ENCODE results near the gene TMEM117.
"Not testable (repeated sequence)": the region's sequence is repeated elsewhere in the genome, so short reads cannot be mapped to it uniquely, and the experiment has no call there.

Gene TMEM117

DNA sequence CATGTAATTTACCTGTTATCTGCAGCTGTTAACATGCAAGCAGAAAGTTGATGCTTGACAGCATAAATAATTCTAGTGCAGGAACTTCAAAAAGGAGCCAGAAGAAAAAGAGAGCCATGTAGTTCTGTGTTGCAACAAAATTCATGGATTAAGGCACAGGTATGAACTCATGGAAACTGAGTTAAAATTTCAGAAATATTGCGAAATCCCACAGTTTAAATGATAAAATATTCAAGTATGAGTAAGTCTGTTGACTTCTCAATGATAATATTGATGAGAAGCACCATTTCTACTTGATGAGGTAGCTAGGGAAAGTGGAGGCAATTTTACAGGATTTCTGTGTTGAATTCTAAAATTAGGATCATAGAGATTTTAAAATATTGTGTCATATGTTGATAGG lies 290.9 kb downstream of the TMEM117 start:
- DNase-seq = no peak

DNA sequence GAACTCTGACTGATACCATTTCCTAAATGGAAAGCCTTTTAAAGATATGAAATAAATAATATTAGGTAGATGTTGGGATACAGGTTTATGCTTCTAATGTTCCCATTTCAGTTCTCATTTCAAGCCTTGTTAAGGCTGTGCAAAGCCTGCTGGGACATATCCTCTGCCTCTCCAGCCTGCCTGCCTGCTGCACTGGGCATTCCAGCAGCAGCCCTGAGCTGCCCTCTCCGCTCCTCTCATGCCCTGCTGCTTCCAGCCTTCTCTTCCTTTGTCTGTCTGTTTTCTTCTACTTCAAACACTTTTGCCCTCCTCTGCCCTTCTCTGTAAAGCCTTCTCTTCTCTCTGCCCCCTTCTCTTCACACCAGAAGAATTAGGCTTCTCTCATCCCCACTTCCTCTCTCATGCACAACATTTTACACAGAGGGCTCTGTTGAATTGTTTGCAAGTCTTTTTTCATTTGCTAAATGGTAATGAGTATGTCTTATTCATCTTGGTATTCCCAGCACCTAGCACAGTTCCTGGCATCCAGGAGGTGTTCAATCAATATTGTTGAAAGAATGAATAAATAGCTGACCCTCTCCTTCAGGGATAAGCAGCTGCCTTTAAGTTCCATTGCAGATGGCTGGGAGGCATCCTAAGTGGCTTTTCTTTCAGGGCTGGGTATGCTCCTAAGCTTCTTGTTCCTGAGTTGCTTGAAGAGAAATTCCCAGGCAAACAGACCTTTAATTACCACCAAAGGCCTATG lies 292.3 kb downstream of the TMEM117 start:
- no peak for DNase-seq

DNA sequence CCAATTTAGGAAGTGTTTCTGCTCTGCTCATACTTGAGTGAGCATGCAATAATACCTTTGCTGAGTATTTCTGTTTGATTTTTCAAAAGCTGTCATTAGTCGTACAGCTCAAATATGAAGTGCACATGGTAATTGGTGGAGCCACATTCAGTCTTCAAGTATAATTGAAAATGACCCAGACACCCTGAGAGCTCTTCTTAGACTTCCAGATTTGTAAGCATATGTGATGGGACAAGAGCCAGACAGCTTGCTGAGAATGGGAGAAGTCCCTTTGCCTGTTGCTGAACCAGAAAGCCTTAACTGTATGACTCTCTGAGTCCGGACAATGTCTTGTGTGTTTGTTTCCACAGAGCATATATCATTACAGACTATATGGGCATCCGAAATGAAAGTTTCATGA lies 307.3 kb downstream of the TMEM117 start:
- no peak for DNase-seq

DNA sequence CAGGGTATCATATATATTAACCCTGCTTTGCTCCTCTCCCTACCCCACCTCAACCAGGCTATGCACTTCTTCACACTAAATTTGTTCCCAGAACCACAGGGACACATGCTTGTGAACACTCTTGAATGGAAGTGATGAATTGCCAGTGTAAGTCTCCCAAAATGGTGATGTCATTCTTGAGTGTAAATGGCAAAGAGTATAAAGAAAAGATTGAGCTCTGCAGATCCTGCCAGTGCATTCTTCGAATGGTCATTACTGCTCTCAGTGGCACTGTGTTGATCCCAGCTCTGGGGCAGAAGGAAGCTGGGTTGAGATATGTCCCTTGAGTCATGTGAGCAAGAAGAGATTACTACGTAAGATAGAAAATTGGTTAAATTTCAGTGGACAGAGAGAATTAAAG lies 313.1 kb downstream of the TMEM117 start:
- no peak for DNase-seq

DNA sequence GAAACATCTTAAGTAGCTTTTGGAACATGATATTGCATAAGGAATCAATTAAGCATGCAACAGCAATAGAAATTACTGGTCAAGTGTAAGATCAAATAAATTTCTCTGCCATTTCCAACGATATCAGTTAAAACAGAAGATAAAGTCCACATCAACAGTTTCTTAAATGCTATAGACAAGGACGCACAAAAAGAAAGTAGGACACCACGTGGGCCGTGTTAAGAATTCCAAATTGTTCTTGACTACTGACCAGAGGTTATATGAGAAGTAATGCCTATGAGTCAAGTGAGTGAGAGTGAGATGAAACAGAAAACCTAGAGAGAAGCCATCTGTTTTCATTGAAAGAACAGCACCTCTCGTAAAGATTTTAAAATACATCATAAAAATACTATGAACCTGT lies 318.2 kb downstream of the TMEM117 start:
- no peak for DNase-seq

DNA sequence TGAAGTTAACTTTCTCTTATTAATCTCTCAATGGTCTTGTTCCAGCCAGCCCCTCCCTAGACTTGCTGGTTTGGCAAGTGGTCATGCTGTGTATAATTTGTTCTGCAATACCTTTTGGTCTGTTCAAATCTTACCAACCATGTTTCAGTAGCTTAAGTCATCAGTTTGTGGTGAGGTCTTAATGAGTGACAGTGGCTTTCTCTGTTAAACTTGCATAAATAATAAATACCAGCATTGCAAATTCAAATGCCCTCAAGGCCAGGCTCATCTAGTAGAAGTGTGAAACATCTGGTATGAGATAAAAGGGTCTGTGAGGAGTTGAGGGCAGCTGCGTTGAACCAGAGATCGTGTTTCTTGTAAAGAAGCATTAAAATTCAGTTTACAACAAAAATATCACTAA lies 319.5 kb downstream of the TMEM117 start:
- DNase-seq = no peak

DNA sequence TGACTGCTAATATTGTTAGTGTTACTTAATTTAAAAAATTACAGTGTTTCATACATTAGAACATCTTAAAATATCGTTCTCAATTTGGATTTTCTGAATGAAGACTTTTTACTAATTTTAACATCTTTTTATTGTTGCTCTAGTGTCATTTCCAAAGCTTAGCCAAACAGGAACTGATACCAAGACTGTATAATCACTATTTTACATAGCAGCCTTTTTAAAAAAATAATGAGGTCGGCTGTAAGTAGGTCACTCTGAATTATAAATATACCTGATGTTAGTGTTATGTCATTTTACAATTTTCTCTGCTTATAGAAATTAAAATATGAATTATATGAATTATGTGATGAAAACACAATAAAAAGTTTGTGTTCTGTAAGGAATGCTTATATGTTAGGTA lies 321.5 kb downstream of the TMEM117 start:
- no peak for DNase-seq

DNA sequence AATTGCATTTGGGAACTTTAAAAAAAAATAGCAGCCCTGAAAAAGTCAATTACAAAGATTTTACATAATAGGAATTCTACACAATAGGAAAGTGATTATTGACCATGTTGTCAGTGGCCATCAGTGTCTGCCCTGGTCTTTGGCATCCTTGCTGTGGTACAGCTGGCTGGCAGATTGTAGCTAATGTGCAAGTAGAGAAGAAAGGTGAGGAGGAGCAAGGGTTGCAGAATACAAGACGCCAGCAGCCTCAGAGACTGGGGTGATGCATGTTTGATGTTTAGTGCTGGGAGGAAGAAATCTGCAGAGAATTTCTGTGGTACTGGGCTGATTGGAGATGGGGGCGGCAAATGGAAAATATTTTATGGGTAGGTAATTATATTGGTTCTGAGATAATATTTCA lies 322.9 kb downstream of the TMEM117 start:
- DNase-seq = no peak

DNA sequence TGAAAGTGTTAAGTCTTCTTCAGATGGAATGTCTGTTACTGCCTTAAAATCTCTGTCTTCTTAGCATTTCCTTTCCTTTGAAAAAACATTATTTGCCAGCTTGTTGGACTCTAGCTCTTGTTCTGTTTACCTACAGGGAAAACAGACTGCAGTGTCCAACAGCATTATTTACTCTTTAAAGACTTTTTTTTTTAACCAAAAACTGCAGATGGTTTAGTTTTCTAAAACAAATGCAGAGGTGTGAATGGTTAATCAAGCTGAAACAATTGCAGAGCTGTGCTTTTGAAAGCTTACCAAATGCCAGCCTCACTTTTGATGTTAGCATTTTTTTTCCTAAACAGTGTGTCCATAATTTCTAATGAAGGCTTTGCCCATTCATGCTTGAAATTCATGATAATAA lies 323.3 kb downstream of the TMEM117 start:
- no peak for DNase-seq

DNA sequence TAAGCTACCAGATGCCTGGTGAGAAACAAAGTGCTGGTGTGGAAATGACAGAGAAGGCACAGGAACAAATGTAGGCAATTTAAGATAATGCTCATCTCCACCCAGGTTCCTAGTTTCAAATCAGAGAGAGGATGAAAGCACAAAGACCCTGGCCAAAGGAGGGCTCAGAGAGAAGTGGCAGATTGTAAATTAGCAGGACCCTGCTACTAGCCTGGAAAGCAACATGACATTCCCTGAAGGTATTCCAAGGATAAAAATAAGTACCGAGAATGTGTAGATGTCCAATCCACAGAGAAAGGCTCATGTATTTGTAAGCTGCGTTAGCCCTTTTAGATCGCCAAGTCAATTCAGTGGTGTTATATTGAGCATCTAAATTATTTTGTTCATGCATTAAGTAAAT lies 324.0 kb downstream of the TMEM117 start:
- DNase-seq = no peak

DNA sequence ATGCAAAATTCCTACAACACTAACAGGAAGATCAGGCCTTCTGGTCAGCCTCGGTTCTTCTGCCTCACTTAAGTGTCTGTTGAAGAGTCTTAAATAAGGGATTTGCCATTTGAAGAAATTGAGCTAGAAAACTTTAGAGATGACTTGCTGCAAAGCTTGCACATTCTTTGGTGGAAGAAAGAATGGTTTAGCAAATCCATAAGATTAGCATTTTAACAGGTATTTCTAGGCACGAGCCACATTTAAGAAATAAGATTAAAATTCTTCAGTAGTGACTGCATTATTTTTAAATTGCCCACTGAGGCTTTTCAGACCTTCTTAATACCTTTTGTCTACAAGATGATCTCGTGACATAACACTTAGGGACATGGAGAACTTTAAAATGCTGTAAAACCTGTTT lies 327.1 kb downstream of the TMEM117 start:
- no peak for DNase-seq

DNA sequence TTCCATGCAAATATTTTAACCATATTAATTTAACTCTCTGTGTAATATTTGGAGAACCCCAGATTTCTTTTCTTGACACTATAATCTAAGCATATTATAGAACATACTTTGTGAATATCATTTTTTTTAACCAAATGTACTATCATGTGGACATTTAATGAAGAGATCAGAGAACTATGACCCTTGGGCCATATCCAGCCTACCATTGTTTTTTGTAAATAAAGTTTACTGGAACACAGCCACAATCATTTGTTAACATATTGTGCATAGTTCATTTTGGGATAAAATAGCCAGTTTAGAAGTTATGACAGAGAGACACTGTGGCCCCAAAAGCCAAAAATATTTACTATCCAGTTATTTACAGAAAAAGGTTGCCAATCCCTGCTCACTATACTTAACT lies 338.2 kb downstream of the TMEM117 start:
- DNase-seq = no peak

DNA sequence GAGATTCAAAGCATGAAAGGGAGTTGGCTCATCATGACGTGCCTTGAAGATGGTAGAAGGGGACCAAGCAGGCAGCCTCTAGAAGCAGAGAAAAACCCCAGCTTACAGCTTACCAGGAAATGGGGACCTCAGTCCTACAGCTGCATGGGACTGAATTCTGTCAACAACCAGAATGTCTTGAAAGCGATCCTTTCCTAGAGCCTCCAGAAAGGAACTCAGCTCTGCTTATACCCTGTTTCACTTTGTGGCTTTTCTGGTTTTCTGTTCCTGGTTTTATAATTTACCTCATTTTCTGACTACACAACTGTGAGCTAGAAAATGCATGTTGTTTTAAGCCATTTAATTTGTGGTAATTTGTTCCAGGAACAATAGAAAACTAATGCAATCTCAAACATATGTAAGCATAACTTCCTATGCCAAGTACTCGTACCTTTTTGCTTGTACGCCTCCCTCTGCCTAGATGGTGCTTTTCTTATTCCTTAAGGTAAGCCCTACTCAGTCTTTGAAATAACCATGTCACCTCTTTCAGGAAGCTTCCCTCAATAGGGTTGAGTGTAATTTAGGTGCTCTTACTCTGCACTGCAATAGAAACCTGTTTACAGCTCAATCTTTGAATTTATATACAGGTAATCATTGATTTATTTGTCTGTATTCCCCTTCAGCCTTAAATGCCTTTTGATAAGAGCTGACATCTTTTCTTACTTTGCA lies 348.8 kb downstream of the TMEM117 start:
- DNase-seq = no peak

DNA sequence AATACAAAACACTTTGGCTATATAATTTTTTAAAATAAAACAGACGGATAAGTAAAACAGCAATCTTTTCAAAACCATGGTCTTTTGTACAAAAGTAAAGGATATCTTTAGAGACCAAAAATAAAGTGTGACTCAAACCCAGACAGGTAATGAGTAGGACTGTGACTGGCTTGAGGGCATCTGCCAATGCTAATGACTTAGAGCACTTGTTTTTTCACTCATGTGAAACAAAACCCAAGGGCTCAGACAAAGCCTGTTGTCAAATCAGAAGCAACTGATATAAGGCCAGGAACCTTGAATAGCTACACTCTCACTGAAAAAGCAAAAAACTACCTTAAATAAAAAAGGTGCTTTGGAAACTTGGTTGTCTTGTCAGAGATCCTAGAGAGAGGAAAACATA lies 357.4 kb downstream of the TMEM117 start:
- peak; percentile 45 to 62 for DNase-seq

DNA sequence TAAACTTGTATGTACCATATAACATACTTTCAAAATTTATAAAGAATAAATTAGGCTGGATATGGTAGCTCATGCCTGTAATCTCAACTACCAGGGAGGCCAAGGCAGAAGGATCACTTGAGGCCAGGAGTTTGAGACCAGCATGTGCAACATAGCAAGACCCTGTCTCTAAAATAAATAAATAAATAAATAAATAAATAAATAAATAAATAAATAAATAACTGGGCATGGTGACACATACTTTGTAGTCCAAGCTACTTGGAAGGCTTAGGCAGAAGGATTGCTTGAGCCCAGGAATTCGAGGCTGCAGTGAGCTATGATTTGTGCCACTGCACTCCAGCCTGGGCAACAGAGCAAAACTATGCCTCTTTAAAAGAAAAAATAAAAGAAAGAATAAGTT lies 359.8 kb downstream of the TMEM117 start:
- not testable (repeated sequence) for DNase-seq

DNA sequence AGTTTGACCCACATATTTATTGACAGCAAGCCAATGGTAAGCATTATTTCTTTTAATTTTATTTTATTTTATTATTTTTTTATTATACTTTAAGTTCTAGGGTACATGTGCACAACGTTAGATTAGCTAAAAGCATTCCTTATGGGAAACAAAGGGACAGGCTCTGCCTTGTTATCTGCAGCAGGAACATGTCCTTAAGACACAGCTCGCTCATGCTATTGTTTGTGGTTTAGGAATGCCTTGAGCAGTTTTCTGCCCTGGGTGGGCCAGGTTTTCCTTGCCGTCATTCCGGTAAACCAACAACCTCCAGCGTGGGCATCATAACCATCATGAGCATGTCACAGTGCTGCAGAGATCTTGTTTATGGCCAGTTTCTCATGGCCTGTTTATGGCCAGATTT lies 370.2 kb downstream of the TMEM117 start:
- DNase-seq = no peak

DNA sequence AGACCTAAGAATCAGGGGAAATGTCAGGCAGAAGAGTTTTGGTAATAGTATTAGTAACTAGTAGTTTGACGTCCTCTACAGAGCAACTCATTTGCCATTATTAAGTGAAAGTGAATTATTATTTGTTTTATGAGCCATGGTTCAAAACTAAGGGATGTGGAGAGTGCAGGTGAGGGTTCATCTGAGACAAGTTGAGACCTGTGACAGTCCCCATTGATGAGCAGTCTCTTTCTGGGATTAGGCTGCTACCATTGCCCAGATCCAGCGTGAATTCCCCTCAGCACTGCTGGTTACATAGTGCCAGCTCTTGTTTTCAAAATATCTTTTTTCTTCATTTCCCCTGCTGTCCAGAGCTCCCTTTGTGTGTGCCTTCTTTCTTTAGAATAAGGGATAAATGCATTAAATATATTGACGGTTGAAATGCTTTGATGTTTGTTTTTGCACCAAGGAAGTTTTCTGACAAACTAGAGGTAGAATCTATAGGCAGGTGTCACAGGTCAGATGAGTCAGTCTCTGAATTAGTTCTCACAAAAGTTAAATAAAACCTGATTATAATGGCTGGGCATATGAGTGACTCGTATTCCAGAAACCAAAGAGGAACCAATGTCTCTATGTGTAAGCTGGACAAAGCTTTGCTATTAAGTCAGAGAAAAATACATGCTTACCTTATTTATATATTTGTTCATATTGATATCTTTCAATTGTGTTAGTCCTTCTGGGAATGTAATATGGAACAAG lies 381.4 kb downstream of the TMEM117 start:
- DNase-seq = no peak

DNA sequence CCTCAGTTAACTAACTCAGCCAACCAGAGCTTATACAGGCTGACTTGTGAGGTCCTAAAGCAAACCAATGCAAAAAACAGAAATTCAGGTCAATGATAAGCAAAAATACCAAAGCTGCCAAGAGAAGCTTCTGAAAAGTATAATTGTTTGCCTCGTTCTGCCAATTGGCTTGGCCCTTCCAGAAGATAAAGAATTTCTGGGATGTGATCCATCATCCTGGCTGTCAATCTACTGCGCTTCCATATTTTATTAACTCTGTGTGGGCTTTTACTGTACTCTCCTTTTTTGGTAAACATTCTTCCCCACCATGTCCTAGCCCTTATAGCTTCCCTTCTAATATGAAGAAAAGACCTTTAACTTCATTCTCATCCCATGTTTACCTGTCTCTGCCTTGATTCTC lies 387.9 kb downstream of the TMEM117 start:
- DNase-seq = no peak

DNA sequence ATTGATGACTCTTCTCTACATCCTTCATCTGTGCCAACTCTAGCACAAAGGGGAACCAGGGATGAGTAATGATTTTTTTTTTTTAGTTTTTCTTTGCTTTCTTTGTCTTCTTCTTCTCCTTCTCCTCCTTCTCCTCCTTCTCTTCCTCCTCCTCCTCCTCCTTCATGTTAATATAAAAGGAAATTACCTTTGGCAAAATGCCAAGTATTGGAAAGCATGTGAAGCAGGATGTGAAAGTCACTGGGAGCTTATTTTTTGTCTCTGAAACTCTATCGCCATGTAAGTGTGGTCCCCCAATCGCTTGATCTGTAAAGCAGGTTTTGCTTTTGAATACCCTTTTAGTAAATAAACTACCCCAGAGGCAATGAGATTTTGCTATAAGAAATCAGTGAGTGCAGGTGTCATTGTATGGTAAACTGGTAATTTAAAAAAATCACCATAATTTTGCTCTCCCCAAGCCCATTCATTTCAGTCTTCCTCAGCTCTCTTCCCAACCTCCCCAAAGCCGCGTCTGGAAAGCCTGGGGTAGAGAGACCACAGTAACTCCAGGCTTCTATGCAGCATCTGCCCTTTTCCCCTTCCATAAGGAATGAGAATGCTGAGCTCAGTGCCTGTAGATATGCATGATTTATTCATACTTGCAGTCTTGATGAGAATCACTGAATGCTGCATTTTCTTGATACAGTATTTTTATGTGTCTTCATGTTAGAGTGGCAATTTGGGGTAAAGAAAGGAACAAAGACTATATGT lies 388.7 kb downstream of the TMEM117 start:
- no peak for DNase-seq

DNA sequence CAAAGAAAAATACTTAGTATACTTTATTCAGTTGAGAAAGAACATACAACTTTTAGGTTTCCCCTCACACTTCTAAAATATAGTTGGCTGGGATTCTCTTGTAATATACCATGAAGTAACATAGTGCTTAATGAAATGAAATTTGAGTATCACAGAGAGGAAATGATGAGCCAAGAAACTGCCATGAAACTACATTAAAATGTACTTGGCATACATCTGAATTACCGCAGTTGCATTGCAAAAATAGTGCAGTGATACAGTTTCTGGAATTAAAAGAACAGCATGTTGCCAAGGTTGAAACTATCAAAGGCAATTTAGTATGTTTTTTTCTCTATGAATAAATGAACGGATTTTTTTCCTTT lies 389.2 kb downstream of the TMEM117 start:
- DNase-seq = no peak

DNA sequence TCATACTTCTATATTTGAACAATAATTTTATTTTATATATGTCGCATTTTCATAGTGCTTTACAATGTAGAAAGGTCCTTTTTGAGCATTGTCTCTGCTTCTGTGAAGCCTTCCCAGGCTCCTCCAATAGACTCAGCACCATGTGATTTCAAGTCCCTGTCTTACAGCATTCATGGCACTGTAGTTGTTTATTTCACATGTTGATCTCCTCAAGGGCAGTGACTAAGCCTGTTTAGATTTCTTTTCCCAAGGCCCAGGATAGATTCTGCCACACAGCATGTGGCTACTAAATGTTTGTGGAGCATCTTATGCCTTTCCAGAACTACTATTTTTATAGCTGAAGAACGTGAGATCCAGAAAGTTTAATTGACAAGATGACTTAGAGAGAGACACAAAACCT lies 391.7 kb downstream of the TMEM117 start:
- no peak for DNase-seq

DNA sequence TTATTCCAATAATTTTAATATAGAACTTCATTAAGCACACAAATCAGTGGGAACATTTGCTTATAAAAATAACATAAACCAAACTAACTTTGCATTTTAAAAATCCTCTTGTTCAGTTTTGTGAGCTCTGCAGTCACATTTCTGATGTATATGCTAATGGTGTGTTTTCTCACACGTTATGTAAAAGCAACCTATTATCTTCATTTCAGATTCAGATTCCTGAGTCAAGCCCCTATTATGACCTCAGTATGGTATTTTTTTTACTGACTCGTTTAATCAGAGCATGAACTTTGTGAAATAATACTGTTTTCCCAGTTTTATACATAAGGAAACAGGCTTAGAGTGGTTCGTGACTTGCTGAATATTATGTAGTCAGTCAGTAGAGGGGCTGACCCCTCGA lies 394.0 kb downstream of the TMEM117 start:
- no peak for DNase-seq

DNA sequence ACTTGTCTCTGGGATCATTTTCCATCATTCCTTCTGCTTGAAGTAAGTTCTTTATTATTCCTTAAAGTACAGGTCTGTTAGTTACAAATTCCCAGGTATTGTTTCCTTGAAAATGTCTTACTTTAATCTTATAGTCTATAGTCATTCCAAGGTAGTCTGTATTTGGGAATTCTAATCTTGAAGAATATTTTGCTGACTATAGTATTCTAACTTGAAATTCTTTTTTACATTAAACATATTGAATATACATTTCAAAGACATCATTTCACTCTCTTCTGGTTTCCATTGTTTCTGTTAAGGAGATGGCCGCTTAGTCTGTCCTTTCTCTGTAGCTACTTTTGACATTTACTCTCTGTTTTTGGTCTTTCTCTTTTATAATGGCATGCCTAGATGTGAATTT lies 399.8 kb downstream of the TMEM117 start:
- DNase-seq = no peak

DNA sequence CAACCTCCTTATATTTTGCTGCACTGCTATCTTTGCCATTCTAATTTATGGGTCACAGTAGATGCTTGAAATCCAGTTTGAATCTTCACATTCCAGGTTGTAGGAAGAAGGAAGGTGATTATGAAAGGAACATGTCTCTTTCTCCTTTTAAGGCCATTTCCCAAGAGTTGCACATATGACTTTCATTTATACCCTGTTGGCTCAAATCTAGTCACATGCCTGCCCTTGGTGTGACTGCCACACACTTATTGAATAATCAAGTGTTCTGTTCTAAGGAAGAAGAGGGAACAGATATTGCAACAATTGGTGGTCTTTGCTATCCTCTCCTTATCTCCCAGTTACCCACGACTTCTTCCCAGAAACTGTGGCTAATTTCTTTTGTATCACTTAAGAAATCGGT lies 404.3 kb downstream of the TMEM117 start:
- no peak for DNase-seq
